ENCODE data around the gene ARHGAP15.

The ARHGAP15 gene

DNA sequence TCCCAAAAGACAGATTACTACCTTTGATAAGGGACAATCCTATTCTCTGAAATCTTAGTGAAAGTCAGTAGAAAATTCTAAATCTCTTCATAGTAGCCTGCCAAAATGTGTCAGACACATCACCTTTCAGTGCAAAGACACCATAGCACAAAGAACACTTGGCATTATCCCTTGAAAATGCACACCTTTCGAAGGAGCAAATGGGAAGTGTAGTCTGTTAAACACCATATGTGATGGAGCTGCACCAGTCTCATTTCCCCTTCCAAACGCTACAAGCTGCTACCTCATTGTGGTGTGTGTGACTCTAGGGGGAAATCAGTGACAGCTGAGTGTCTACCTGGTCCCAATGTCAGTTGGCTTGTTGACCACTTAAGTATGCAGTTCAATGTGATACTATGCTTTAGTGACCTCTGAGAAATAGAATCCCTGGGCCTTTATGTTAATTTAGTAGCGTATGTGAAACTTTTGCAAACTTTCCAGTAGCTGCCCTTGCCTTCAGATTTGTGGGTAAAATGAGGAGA, 551.7 kb downstream of the ARHGAP15 start:
- WGBS (ENCODE audit: extremely low coverage, insufficient coverage, insufficient read length), result no CpG with 5 or more reads among the region's 3 CpGs
- H3K4me3 ChIP-seq (ENCODE audit: low read depth, low read length), result no peak overlapping the region
- H4K8ac ChIP-seq (ENCODE audit: low read depth, low read length), result no peak overlapping the region
- no peaks in the 10 kb centered on the region for H3K79me1 ChIP-seq (ENCODE audit: low read length)
- H3K14ac ChIP-seq (ENCODE audit: low read length), result no peak overlapping the region
- H3K27ac ChIP-seq (ENCODE audit: low read depth, low read length), result no peak overlapping the region
- no peak overlapping the region for H2BK5ac ChIP-seq (ENCODE audit: low read depth, low read length, poor library complexity)
- H2AFZ ChIP-seq (ENCODE audit: insufficient read depth, low read length, poor library complexity), result no peak overlapping the region
- H3K36me3 ChIP-seq (ENCODE audit: control insufficient read depth in 1 of 2, insufficient read depth in 2 of 2, low read length in 2 of 2), result no peaks in the 10 kb centered on the region
- H3K23ac ChIP-seq (ENCODE audit: low read length), result no peak overlapping the region
- no peak overlapping the region for H2BK120ac ChIP-seq (ENCODE audit: insufficient read depth, low read length, poor library complexity)
- no peak overlapping the region for H2BK12ac ChIP-seq (ENCODE audit: low read length)
- no peaks in the 10 kb centered on the region for H3K9me3 ChIP-seq (ENCODE audit: insufficient read depth, low read depth, low read length)
- no peaks in the 10 kb centered on the region for H3K79me2 ChIP-seq (ENCODE audit: control insufficient read depth, insufficient read depth, low read length, poor library complexity)
- no peaks in the 10 kb centered on the region for H3K4me1 ChIP-seq (ENCODE audit: control insufficient read depth in 1 of 2, insufficient read depth in 2 of 2, low read length in 2 of 2)
- H3K4ac ChIP-seq (ENCODE audit: low read depth, low read length), result no peak overlapping the region
- no peak overlapping the region for H3K4me2 ChIP-seq (ENCODE audit: low read length)
- H3K27me3 ChIP-seq (ENCODE audit: insufficient read depth, low read length), result no peaks in the 10 kb centered on the region
- H2AK5ac ChIP-seq (ENCODE audit: low read length), result no peak overlapping the region
- H3K9ac ChIP-seq (ENCODE audit: low read length), result no peak overlapping the region
- no peak overlapping the region for H4K91ac ChIP-seq (ENCODE audit: low read depth, low read length)
- DNase-seq, result no peak
- no peak overlapping the region for H3K18ac ChIP-seq (ENCODE audit: low read length)
- no peak overlapping the region for H4K12ac ChIP-seq (ENCODE audit: low read depth, low read length)

DNA sequence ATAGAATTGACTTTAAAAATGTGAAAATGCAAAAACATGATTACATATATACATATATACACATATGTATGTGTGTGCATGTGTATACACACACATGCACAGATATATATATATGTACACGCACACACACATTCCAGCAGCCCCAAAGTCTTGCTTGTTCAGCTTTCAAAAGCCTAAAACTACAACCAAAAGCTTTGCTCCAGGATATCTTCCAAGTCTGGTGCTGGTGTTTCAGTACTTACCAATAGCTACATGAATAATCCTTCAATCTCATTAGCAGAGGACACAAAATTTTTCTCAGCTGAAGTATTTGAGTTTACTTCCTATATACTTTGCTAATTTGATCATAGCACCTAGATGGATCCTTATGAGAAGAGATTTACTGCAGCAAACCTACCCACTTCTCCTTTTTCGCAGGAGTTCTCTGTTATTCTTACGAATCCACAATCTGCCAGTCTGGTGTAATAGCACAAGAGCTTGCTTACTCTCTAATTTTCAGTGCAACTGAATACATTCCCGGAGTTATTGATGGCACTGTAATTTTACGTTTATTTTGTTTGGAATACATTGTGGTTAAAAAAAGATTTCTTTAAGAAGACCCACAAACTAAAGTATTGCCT, 553.3 kb downstream of the ARHGAP15 start:
- H4K91ac ChIP-seq (ENCODE audit: low read depth, low read length), result no peak overlapping the region
- no peak overlapping the region for H2BK5ac ChIP-seq (ENCODE audit: low read depth, low read length, poor library complexity)
- no peaks in the 10 kb centered on the region for H3K9me3 ChIP-seq (ENCODE audit: insufficient read depth, low read depth, low read length)
- H3K36me3 ChIP-seq (ENCODE audit: control insufficient read depth in 1 of 2, insufficient read depth in 2 of 2, low read length in 2 of 2), result no peaks in the 10 kb centered on the region
- no peaks in the 10 kb centered on the region for H3K79me1 ChIP-seq (ENCODE audit: low read length)
- H2BK120ac ChIP-seq (ENCODE audit: insufficient read depth, low read length, poor library complexity), result no peak overlapping the region
- H3K27ac ChIP-seq (ENCODE audit: low read depth, low read length), result no peak overlapping the region
- no peak overlapping the region for H3K4me2 ChIP-seq (ENCODE audit: low read length)
- no peak overlapping the region for H3K9ac ChIP-seq (ENCODE audit: low read length)
- no peak overlapping the region for H3K4ac ChIP-seq (ENCODE audit: low read depth, low read length)
- no peaks in the 10 kb centered on the region for H3K27me3 ChIP-seq (ENCODE audit: insufficient read depth, low read length)
- H4K12ac ChIP-seq (ENCODE audit: low read depth, low read length), result no peak overlapping the region
- no peaks in the 10 kb centered on the region for H3K4me1 ChIP-seq (ENCODE audit: control insufficient read depth in 1 of 2, insufficient read depth in 2 of 2, low read length in 2 of 2)
- H2AK5ac ChIP-seq (ENCODE audit: low read length), result no peak overlapping the region
- no peak overlapping the region for H3K14ac ChIP-seq (ENCODE audit: low read length)
- no peak overlapping the region for H3K4me3 ChIP-seq (ENCODE audit: low read depth, low read length)
- H3K79me2 ChIP-seq (ENCODE audit: control insufficient read depth, insufficient read depth, low read length, poor library complexity), result no peaks in the 10 kb centered on the region
- H3K18ac ChIP-seq (ENCODE audit: low read length), result no peak overlapping the region
- H4K8ac ChIP-seq (ENCODE audit: low read depth, low read length), result no peak overlapping the region
- no peak overlapping the region for H3K23ac ChIP-seq (ENCODE audit: low read length)
- WGBS (ENCODE audit: extremely low coverage, insufficient coverage, insufficient read length), result no CpG with 5 or more reads among the region's 5 CpGs
- no peak overlapping the region for H2BK12ac ChIP-seq (ENCODE audit: low read length)
- DNase-seq, result no peak
- H2AFZ ChIP-seq (ENCODE audit: insufficient read depth, low read length, poor library complexity), result no peak overlapping the region

DNA sequence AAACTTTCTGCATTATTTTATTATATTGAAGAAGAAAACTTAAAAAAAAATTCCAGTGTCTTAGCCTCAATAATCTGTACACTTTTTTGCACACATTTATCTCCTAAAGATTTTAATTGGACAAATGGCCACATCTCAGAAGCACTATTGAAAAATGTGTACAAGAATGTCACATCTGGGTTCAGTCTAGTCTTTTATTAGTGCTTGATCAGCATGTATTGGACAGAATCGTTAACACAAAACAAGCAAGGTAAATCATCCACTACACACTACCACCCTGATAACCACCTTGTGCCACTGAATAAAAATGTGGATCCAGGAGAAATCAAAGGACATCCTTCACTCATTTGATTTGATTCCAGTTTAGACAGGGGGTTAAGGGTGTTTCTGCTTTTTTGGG, 554.8 kb downstream of the ARHGAP15 start:
- no peak overlapping the region for H2BK12ac ChIP-seq (ENCODE audit: low read length)
- H3K23ac ChIP-seq (ENCODE audit: low read length), result no peak overlapping the region
- no peaks in the 10 kb centered on the region for H3K27me3 ChIP-seq (ENCODE audit: insufficient read depth, low read length)
- no peak overlapping the region for H2BK120ac ChIP-seq (ENCODE audit: insufficient read depth, low read length, poor library complexity)
- no peak overlapping the region for H4K12ac ChIP-seq (ENCODE audit: low read depth, low read length)
- no peak overlapping the region for H3K27ac ChIP-seq (ENCODE audit: low read depth, low read length)
- H3K14ac ChIP-seq (ENCODE audit: low read length), result no peak overlapping the region
- H3K79me2 ChIP-seq (ENCODE audit: control insufficient read depth, insufficient read depth, low read length, poor library complexity), result no peaks in the 10 kb centered on the region
- H3K18ac ChIP-seq (ENCODE audit: low read length), result no peak overlapping the region
- H2AK5ac ChIP-seq (ENCODE audit: low read length), result no peak overlapping the region
- H4K8ac ChIP-seq (ENCODE audit: low read depth, low read length), result no peak overlapping the region
- no peak overlapping the region for H3K4me2 ChIP-seq (ENCODE audit: low read length)
- DNase-seq, result no peak
- H3K4ac ChIP-seq (ENCODE audit: low read depth, low read length), result no peak overlapping the region
- H3K36me3 ChIP-seq (ENCODE audit: control insufficient read depth in 1 of 2, insufficient read depth in 2 of 2, low read length in 2 of 2), result no peaks in the 10 kb centered on the region
- H3K9ac ChIP-seq (ENCODE audit: low read length), result no peak overlapping the region
- H2AFZ ChIP-seq (ENCODE audit: insufficient read depth, low read length, poor library complexity), result no peak overlapping the region
- H4K91ac ChIP-seq (ENCODE audit: low read depth, low read length), result no peak overlapping the region
- no peak overlapping the region for H3K4me3 ChIP-seq (ENCODE audit: low read depth, low read length)
- H2BK5ac ChIP-seq (ENCODE audit: low read depth, low read length, poor library complexity), result no peak overlapping the region
- no peaks in the 10 kb centered on the region for H3K9me3 ChIP-seq (ENCODE audit: insufficient read depth, low read depth, low read length)
- no CpG with 5 or more reads among the region's 1 CpG for WGBS (ENCODE audit: extremely low coverage, insufficient coverage, insufficient read length)
- H3K4me1 ChIP-seq (ENCODE audit: control insufficient read depth in 1 of 2, insufficient read depth in 2 of 2, low read length in 2 of 2), result no peaks in the 10 kb centered on the region
- H3K79me1 ChIP-seq (ENCODE audit: low read length), result no peaks in the 10 kb centered on the region

DNA sequence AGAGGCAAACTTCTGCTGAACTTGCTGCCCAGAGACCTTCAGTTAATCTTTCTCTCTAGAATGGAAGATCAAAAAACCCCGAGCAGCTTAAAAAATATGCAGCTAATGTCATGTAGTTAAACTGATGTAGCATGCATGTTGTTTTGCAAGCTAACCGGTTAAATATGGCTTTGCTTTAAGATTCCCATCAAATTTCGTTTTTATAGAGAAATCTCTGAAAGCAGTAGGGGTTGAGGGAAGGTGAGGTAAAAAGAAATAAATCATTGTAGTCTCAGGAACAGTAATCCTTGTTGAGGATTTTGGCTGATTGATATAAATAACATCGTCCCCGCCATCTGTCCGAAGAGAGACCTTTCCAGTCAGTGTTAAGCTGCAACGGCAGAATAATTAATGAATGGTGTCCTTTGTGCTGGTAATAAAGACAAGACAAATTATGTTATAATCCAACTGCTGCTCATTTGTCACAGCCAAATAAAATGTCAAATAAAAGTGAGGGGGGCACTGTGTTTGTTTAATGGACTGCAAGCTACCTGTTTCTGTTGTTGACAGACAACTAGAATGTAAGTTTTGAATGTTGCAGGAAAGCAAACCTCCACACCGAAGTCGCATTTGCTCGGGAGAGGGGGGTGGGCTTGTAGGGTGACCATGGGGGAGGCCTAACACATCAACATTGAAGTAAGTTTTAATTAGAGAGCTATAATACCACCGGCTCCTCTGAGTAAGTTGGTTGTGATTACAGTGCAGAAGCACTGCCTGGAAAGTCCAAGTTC, 555.5 kb downstream of the ARHGAP15 start:
- Histone ChIP-seq H3K27ac (ENCODE audit: low read depth, low read length) (no peak overlapping the region), H3K79me1 (ENCODE audit: low read length) (no peaks in the 10 kb centered on the region), H3K4me1 (ENCODE audit: control insufficient read depth in 1 of 2, insufficient read depth in 2 of 2, low read length in 2 of 2) (no peaks in the 10 kb centered on the region), H3K9me3 (ENCODE audit: insufficient read depth, low read depth, low read length) (no peaks in the 10 kb centered on the region), H2AFZ (ENCODE audit: insufficient read depth, low read length, poor library complexity) (no peak overlapping the region), H3K4ac (ENCODE audit: low read depth, low read length) (no peak overlapping the region), H3K79me2 (ENCODE audit: control insufficient read depth, insufficient read depth, low read length, poor library complexity) (no peaks in the 10 kb centered on the region), H4K91ac (ENCODE audit: low read depth, low read length) (no peak overlapping the region), H4K8ac (ENCODE audit: low read depth, low read length) (no peak overlapping the region), H2AK5ac (ENCODE audit: low read length) (no peak overlapping the region), H3K18ac (ENCODE audit: low read length) (no peak overlapping the region), H2BK12ac (ENCODE audit: low read length) (no peak overlapping the region), H4K12ac (ENCODE audit: low read depth, low read length) (no peak overlapping the region), H3K23ac (ENCODE audit: low read length) (no peak overlapping the region), H3K27me3 (ENCODE audit: insufficient read depth, low read length) (no peaks in the 10 kb centered on the region), H3K9ac (ENCODE audit: low read length) (no peak overlapping the region), H3K14ac (ENCODE audit: low read length) (no peak overlapping the region), H3K4me3 (ENCODE audit: low read depth, low read length) (no peak overlapping the region), H3K36me3 (ENCODE audit: control insufficient read depth in 1 of 2, insufficient read depth in 2 of 2, low read length in 2 of 2) (no peaks in the 10 kb centered on the region), H3K4me2 (ENCODE audit: low read length) (no peak overlapping the region), H2BK5ac (ENCODE audit: low read depth, low read length, poor library complexity) (no peak overlapping the region), H2BK120ac (ENCODE audit: insufficient read depth, low read length, poor library complexity) (no peak overlapping the region)
- DNase-seq, result no peak
- WGBS (ENCODE audit: extremely low coverage, insufficient coverage, insufficient read length), result no CpG with 5 or more reads among the region's 11 CpGs

Data from trophoblast cell (in vitro differentiated cells and primary cell).